Measurements from ENCODE around the gene MYCN.
"Not testable (repeated sequence)": the region's sequence is repeated elsewhere in the genome, so short reads cannot be mapped to it uniquely, and the experiment has no call there.

The MYCN gene

GRCh38 chr2:15914596-15915385 lies 25.6 kb upstream of the MYCN start:
- TF ChIP-seq POLR2A (IDR thresholded peaks at IDR 0.05; ENCODE audit: low read depth, low read length) = no peak
- DNase-seq (ENCODE audit: insufficient read length, low spot score) (no peak), FAIRE-seq (no peak)

GRCh38 chr2:15915546-15915945 lies 24.8 kb upstream of the MYCN start:
- FAIRE-seq; DNase-seq (ENCODE audit: insufficient read length, low spot score): not testable (repeated sequence)

DNA sequence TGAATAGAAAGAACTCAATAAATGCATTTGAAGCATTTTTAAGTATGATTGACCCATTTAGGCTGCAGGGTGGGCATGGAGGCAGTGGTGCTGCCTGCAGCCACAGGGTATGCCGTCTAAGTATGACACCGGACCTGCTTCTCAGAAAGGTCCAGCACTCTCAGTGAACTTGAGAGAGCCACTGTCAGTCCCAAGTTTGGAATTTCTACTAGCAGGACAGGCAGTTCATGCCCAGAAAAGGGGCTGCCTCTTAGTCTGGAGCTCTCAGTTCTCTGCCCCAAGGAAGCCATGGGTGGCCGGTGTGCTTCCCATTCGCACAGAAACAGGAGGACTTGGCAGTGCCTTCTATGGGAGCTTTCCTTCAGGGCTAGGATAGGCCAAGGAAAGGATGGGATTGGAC lies 24.0 kb upstream of the MYCN start:
- no peak for DNase-seq (ENCODE audit: insufficient read length, low spot score)
- no peak for FAIRE-seq
- TF ChIP-seq POLR2A (IDR thresholded peaks at IDR 0.05; ENCODE audit: low read depth, low read length) = no peak

DNA sequence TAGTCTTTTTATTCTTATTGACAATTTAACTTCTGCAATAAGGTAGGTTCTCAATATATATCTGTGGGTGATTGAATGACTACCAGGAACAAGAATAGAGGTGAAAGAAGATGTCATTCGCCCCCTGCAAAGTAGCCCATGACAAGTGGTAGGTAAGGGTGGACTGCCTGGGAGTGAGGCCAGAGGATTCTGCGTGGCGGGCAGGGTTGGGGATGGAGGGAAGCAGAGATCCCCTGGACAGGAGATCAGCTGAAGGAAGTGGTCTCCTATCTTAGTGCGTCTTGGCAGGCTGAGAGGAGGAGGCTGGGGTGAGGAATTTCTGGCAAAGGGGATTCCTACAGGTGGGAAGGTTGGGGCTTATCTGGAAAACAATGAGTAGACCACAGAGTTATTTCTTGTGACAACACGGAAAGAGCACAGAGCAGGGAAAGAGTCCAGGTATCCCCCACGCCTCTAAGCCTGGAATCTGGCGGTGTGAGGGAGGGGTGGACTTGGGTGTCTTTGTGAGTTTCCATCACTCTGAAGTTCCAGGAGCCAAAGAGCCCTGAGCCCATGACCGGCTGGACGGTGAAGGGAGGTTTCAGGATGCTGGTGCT lies 21.5 kb upstream of the MYCN start:
- TF ChIP-seq POLR2A (IDR thresholded peaks at IDR 0.05; ENCODE audit: low read depth, low read length) = no peak
- DNase-seq (ENCODE audit: insufficient read length, low spot score) = no peak
- no peak for FAIRE-seq

DNA sequence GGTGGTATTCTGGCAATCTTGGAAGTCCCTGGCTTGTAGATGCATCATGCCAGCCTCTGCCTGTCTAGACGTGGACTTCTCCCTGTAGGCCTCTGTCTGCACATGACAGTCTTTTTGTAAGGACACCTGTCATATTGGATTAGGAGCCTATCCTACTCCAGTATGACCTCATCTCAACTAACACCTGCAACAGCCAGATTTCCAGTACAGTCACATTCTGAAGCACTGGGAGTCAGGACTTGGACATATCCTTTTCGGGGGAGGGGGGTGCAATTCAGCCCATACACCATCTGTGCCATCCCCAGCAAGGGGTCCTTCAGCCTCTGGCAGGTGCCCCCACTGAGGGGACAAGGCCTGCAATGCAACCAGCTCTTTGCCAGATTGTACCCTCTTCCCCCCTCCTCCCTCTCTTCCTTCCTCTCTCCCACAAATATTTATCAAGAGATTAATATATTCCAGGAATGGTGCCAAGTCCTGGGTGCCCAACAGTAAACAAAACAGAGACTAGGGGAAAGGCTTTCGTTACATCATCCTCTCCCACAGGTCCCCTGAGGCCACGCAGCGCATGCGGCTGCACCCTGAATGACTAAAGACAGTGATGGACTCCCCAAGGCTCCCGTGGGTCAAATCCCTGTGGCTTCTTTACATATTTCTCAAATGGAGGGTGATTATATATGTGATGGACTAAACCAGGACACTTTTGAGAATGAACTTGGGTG lies 20.5 kb upstream of the MYCN start:
- DNase-seq (ENCODE audit: insufficient read length, low spot score) = no peak
- FAIRE-seq = no peak
- no peak for TF ChIP-seq POLR2A (IDR thresholded peaks at IDR 0.05; ENCODE audit: low read depth, low read length)

- FAIRE-seq (no peak), DNase-seq (ENCODE audit: insufficient read length, low spot score) (no peak)
- TF ChIP-seq POLR2A (IDR thresholded peaks at IDR 0.05; ENCODE audit: low read depth, low read length) = no peak
These were observed 19.7 kb upstream of the MYCN start for GRCh38 chr2:15920696-15921095.

DNA sequence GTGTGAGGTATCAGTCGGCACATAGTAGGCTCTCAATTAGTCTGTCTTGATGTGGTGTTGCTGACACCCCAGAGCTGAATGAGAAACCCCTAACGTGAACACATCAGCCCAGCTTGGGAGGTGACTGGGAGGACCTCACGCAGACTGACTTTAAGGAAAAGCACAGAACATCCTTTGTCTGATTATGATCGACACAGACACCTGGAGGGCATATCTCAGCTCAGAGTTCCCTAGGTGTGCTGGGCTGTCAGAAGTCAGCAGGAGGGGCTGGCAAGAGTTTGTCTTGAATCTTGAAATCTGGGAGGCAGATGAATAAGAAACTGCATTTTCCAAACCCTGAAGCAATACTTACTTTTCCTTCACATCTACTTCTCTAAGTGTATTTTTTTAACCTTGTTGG lies 16.8 kb upstream of the MYCN start:
- FAIRE-seq (no peak), DNase-seq (ENCODE audit: insufficient read length, low spot score) (no peak)
- TF ChIP-seq POLR2A (IDR thresholded peaks at IDR 0.05; ENCODE audit: low read depth, low read length) = no peak

DNA sequence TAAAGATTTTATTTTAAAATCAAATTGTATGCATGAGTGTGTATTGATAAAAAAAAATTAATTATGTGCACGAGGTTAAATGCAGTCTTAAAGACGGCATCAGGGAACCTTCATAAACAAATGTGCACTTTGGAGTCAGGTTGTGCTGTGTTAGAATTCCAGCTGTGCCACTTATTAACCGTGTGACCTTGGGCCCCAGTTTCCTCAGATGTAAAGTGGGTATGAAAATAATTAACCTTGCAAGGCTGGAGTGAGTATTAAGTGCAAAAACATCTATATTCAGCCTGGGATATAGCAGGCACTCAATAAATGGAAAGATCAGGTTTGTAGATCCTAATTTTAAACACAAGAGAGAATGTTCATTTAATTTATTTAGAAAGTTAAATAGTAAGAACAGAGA lies 14.5 kb upstream of the MYCN start:
- DNase-seq (ENCODE audit: insufficient read length, low spot score) = no peak
- FAIRE-seq = no peak
- no peak for TF ChIP-seq POLR2A (IDR thresholded peaks at IDR 0.05; ENCODE audit: low read depth, low read length)

DNA sequence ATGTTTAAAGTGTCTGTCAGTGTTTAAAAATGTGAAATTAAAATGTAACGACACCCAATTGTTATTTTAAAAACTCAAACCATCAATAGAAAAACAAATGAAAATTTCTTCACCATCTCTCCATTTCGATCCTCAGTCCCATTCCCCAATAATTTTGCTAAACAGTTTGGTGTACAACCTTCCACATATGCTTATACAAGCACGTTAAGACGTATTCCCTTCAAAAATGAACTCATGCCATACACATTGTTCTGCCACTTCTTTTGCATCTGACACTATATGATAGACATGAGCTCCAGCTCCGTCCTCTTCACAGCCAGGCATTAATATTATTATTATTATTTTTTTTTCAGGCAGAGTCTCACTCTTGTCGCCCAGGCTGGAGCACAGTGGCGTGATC lies 14.1 kb upstream of the MYCN start:
- TF ChIP-seq POLR2A (IDR thresholded peaks at IDR 0.05; ENCODE audit: low read depth, low read length) = no peak
- no peak for DNase-seq (ENCODE audit: insufficient read length, low spot score)
- no peak for FAIRE-seq

DNA sequence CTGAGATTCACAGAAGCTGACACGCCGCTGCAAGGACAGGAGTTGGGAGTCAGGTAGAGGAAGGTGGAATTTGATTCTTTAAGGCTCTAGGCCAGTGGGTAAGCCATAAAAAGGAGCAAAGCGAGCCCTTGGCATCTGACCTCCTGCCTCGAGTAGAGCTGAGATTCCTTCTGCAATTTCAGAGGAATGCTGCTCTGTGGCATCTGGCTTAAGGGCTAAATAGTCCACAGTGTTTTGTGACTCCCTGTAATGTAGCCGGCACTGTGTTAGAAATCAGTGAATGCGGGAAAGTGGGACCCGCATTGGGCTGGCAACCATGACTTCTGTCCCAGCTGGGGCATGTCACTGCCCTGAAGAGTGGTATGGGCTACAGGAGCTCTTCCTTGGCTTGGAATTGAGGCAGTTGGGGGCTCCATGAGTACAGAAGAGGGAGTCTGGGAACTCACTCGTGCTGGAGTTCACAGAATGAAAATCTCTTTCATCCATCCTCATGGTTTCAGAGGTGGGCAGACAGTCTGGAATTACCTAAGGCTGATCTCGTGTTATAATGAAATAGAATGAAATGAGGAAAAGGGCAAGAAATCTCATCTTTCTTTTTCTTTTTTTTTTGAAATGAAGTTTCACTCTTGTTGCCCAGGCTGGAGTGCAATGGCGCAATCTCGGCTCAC lies 12.7 kb upstream of the MYCN start:
- FAIRE-seq (no peak), DNase-seq (ENCODE audit: insufficient read length, low spot score) (no peak)
- TF ChIP-seq POLR2A (IDR thresholded peaks at IDR 0.05; ENCODE audit: low read depth, low read length) = no peak

GRCh38 chr2:15929008-15929407 lies 11.3 kb upstream of the MYCN start:
- not testable (repeated sequence) for FAIRE-seq; DNase-seq (ENCODE audit: insufficient read length, low spot score)

GRCh38 chr2:15929861-15930260 lies 10.5 kb upstream of the MYCN start:
- no peak for DNase-seq (ENCODE audit: insufficient read length, low spot score)
- FAIRE-seq = no peak
- no peak for TF ChIP-seq POLR2A (IDR thresholded peaks at IDR 0.05; ENCODE audit: low read depth, low read length)

DNA sequence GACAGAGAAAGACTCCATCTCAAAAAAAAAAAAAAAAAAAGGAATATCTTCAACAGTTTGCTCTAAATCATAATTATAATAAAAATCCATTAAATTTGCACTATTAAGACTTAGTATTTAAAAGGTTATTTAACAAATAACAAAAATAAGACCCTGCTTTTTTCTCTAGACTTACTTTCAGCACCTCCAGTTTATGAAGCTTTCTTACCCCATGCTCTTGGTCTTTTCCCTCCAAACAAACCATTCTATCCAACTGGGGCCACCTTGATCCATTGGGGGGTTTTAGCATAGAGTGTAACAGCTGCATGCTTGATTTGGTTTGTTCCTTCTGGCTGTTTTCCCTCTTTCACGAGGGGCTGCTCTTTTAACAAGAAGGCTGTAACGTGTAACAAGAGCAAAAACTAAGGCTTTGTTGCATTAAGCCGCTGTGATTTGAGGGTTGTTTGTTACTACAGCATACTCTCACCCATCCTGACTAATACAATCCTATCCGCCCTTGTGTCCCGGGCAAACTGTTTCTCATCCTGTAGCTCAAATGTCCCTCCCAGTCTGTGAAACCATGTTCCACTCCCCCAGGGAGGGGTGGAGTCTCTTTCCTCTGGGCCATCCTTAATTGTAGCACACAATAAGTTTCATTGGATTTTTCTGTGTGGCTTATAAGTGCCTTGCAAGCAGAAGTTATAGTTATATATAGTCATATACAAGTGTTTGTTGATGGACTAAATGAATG lies 9.6 kb upstream of the MYCN start:
- FAIRE-seq (no peak), DNase-seq (ENCODE audit: insufficient read length, low spot score) (no peak)
- no peak for TF ChIP-seq POLR2A (IDR thresholded peaks at IDR 0.05; ENCODE audit: low read depth, low read length)

Measured in H54 (cell line).